SW480 (cell line): ENCODE data around the gene ATP5PO.

Source experiments
- DNase-seq: peaks from one replicate; pipeline ENCODE4 v3.0.0-alpha.2; 2016; ENCODE audit warnings: low spot score

Gene ATP5PO

DNA sequence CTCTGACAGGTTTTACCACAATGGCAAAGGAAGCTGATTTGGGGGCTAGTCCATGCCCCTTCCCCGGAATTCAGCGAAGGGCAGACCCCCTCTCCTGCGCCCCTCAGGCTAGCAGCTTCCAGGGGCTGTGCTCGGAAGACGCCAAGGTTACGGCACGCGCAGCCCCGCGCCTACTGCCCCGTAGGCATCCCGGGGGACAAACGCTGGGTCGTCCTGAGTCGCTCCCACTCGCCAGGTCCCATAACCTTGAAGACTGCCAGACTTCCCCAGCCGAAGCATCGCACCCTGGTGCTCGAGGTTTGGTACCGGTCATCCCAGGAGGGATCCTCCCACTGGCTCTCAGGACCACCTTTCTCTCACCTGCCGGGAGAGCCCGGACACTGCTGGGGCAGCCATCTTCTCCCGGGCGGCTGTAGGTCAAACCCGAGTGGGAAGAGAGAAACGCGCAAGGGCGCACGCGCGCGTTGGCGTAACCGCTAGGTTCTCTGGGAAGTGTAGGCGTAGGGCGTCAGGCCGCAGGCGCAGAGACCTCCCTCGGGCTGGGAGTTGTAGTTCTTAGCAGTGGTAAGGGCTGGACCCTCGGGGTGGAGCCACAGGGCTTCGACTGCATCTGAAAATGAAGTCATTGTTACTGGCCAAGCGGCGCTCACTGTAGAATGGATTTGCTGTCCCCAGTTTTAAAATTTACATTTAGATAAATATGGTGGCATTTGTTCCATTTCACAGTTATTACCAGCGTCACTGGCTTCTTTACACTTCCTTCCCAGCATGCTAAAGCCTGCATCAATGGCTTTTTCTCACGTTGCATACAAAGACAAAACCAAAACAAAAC, at the start of gene ATP5PO:
Gene ATP5PO (minus strand): TSS at position 437 of the 832 bp plus-strand sequence. CDS start 41 bp downstream, at position 396.
- DNase-seq, result peak; percentile 98

- no peak for DNase-seq
Observed at GRCh38 chr21:33964706-33965325, 49.2 kb upstream of the ATP5PO start.

DNA sequence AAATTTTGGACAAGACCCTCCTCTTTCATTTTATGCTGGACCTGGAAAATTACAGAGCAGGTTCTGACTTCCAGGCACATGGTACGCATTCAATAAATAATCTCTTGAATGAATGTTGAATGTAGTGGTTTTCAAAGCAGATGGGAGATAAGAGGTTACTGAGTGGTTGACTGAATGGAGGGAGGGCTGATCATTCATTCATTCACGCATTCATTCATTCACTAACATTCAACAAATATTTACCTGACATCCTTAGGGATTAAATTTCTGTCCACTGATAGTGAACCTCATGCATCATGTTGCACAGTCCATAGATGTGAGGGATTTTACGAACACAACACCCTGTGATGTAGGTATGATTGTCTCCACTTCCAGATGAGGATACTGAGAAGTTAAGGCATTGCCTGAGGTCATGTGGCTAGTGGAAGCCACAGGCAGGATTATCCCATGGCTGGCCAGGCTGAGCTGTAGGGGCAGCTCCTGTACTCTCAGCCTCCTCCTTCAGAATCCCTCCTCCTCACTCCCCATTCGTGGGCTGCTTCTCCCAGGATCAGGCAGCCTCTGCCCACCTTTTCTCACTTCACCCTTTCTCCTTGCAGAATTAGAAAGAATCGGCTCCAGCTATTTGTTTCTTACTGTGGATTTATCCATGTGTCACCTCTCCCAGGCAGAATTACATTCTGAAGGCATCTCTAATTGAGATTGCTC, 48.4 kb upstream of the ATP5PO start:
- DNase-seq, result no peak

- no peak for DNase-seq
Observed at GRCh38 chr21:33962290-33962689, 46.7 kb upstream of the ATP5PO start.

DNA sequence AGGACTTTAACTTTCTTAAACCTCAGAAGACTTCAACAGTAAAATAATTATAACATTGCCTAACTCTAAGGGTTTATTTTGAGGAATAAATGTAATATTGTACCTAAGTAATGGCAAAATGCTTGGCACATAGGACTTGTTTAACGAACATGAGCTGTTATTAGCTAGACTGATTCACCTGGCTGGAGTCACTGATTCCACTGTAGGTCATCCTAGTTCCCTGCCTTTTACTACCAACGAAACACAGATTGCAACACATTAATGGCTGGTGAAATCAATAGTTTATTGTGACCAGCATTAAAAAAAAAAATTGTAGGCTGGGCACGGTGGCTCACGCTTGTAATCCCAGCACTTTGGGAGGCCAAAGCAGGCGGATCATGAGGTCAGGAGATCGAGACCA, 45.5 kb upstream of the ATP5PO start:
- DNase-seq, result no peak

DNA sequence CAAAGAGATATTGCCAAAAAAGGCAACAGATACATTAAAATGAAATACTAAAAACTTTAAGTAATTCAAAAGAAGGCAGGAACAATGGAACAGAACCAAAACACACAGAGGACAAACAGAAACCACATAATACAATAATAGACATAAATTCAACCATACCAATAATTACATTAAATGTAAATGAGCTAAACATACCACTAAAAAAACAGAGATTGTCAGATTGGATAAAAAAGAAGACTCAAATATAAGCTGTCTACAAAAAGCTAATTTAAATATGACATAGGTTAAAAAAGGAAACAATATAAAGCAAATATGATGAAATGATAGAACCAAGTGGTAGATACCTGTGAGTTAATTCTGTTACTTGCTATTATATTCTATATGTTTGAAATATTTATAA, 44.1 kb upstream of the ATP5PO start:
- DNase-seq, result no peak

DNA sequence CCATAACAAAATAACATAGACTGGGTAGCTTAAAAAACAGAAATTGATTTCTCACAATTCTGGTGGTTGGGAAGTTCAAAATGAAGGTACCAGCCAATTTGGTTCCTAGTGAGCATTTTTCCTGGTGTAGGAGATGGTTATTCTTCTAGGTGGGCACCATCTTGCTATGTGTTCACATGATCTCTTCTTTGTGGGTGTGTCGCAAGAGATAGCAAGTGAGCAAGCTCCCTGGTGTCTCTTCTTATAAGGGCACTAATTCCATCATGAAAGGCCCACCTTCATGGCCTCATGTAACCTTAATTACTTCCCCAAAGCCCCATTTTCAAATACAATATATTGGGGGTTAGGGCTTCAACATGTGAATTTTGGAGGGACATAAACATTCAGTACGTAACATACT, 38.8 kb upstream of the ATP5PO start:
- no peak for DNase-seq

- DNase-seq, result no peak
Observed at GRCh38 chr21:33951276-33952178, 35.9 kb upstream of the ATP5PO start.

GRCh38 chr21:33950431-33951079, 35.0 kb upstream of the ATP5PO start:
- DNase-seq, result no peak

DNA sequence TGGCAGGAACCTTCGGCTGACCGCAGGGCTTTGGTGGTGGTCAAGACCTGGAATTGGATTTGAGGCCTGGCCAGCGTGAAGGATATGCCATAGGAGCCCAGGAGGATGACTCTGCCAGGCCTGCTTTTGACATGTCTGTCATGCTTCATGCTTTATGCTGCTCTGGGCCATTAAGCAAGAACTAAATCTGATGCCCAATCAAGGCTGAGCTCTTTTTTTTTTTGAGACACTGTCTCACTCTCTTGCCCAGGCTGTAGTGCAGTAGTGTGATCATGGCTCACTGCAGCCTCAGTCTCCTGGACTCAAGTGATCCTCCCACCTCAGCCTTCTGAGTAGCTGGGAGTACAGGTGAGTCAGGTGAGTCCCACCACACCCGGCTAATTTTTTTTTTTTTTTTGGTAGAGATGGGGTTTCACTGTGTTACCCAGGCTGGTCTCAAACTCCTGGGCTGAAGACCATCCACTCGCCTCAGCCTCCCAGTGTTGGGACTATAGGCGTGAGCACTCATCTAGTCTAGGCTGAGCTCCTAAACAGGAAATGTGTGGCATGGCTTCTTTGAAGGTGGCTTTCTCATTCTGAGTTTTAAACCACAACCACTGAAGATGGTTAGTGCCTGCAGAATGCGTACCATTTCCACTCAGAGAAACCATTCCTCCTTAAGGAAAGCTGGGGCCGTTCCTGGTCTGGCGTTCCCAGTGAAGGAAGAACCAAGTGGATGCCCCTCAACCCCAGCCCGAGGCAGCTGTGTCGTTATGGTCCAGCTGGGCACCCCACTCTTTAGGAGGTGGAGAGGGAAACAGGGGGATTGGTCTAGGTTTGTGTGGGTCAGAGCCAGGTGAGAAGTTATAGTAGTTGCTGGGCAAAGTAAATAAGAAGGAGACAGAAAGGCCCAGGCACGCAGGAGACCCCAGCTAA, 34.2 kb upstream of the ATP5PO start:
- no peak for DNase-seq

- no peak for DNase-seq
Observed at GRCh38 chr21:33948951-33949444, 33.4 kb upstream of the ATP5PO start.

DNA sequence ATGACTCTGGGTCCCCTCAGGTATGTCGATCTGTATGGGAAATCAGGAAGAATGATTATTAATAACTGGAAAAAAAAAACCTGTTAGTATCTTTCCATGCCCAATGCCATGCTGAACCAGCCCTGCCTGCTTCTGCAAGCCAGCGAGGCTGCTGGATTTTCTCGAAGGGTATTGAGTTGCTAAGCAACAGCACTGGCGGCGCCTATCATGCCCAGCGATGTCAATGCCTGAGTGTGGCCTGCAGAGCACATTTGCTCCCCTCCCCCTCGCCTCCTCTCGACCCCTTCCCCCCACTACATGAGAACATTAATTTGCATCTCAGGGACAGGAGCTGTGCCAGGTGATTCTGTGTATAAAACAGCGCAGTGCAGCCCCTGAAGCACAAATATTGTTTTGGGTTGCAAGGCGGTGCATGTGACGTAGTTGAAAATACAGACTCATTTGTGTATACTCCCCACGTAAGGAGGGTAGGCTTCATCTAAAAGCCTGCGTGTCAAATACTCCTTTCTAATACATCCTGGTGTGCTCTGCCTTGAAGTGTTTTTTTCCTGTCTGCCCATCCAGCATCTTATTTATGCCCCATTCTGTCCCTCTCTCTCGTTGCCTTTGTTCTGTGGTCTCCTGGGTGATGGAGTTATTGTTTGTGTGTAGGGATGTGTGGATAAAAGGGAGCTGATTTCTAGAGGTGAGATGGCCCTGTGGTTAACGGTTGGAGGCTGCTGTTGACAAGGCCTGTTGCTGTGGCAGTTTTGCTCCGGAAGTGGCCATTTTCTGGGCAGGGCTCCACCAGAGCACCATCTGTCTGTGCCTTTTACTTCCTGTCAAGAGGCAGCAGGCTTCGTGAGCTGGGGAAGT, 32.7 kb upstream of the ATP5PO start:
- DNase-seq, result peak; percentile 93

- peak; percentile 100 for DNase-seq
Observed at GRCh38 chr21:33947451-33948095, 32.0 kb upstream of the ATP5PO start.

DNA sequence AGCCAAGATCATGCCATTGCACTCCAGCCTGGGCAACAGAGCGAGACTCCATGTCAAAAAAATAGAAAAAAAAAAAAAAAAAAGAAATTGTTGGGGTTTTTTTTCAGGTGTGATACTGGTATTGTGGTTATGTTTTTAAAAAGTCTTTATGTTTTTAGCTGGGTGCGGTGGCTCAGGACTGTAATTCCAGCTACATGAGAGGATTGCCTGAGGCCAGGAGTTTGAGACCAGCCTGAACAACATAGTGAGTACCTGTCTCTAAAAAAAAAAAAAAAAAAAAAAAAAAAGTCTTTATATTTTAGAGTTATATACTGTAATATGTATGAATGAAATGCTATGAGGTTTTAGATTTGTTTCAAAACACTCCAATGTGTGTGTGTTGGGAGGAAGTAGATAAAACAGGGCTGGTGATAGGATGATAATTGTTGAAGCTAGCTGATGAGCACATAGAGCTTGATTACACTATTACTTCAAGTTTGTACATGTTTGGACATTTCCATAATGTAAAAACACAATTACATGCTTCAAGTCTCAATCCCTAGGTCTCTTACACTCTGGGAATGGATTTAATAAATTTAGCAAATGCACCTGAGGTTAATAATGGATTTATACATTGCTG, 30.2 kb upstream of the ATP5PO start:
- DNase-seq, result no peak

GRCh38 chr21:33944185-33944763, 28.7 kb upstream of the ATP5PO start:
- DNase-seq, result no peak

- DNase-seq, result no peak
Observed at GRCh38 chr21:33943293-33943692, 27.7 kb upstream of the ATP5PO start.

DNA sequence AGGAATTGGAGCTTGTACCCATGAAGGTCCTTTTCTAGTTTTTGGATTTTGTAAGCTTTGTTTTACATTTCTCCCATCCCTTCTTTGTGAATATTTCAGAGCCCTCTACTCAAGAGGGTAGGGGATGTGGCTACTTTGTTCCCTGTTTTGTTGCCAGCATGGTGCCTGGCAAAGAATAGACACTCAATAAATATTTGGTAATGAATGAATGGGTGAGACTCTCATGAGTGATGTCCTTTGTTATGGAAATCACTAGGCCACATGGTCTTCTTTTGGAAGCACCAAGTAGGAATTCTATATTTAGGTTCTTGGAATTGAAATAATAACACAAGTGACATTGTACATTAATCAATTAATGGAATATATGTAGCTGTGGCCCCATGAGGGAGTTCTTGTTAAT, 26.8 kb upstream of the ATP5PO start:
- DNase-seq, result no peak

GRCh38 chr21:33940881-33941245, 25.3 kb upstream of the ATP5PO start:
- no peak for DNase-seq
